Keratinocyte (primary cell): ENCODE data around the gene TNFSF15. TPM values are rescaled to one million over a fixed set of nuclear protein-coding genes. Genes with fewer than 3 reads are reported as not detected.

Experiments used
- DNase-seq: peaks from one replicate; pipeline ENCODE4 v3.0.0-alpha.2; 2011; ENCODE audit warnings: low read depth, missing footprints, low spot score
- FAIRE-seq: peaks from 2 replicates; lab custom pipeline; 2011; peaks lifted over from hg19 to GRCh38; lab: Jason Lieb, UNC
- H2AFZ ChIP-seq: 2 replicates; pipeline ENCODE4 v1.6.0; 2012; ENCODE audit warnings: low read length, control low read depth, inconsistent platforms; ENCODE audit not compliant: control insufficient read depth
- H3K27ac ChIP-seq: 2 replicates; pipeline ENCODE4 v1.5.1; 2011; ENCODE audit warnings: low read length; ENCODE audit not compliant: control insufficient read depth, insufficient read depth
- H3K27me3 ChIP-seq: 3 replicates; pipeline ENCODE4 v1.6.0; 2011; ENCODE audit warnings: low read length; ENCODE audit not compliant: control insufficient read depth, insufficient read depth; ENCODE audit errors: extremely low read depth
- H3K36me3 ChIP-seq, 2 experiments: 2 replicates in 1 of 2; 3 replicates in 1 of 2; pipeline ENCODE4 v1.5.1; 2011; ENCODE audit warnings: low read length in 2 of 2, mild to moderate bottlenecking in 1 of 2; ENCODE audit not compliant: control insufficient read depth in 2 of 2, insufficient read depth in 2 of 2; ENCODE audit errors: extremely low read depth in 1 of 2
- H3K4me1 ChIP-seq: 3 replicates; pipeline ENCODE4 v1.5.1; 2011; ENCODE audit warnings: low read length; ENCODE audit not compliant: control insufficient read depth, insufficient read depth; ENCODE audit errors: extremely low read depth
- H3K4me2 ChIP-seq: 3 replicates; pipeline ENCODE4 v1.6.0; 2011; ENCODE audit warnings: low read depth, low read length; ENCODE audit not compliant: control insufficient read depth, insufficient read depth; ENCODE audit errors: extremely low read depth
- H3K4me3 ChIP-seq, 3 experiments: fragments of 200-600 bp in 1 of 3; sonication (generic) in 1 of 3; 2 replicates in 2 of 3; 3 replicates in 1 of 3; pipeline ENCODE4 v1.5.1; 2011 to 2016; ENCODE audit warnings: low read length in 3 of 3, mild to moderate bottlenecking in 3 of 3, control low read depth in 2 of 3, inconsistent platforms in 1 of 3, low read depth in 1 of 3, mixed read lengths in 1 of 3, mixed run types in 1 of 3, moderate library complexity in 1 of 3; ENCODE audit not compliant: control insufficient read depth in 2 of 3, insufficient read depth in 2 of 3; ENCODE audit errors: extremely low read depth in 1 of 3
- H3K79me2 ChIP-seq: 2 replicates; pipeline ENCODE4 v1.6.0; 2012; ENCODE audit warnings: low read length; ENCODE audit not compliant: control insufficient read depth, insufficient read depth
- H3K9ac ChIP-seq: 3 replicates; pipeline ENCODE4 v1.6.0; 2011; ENCODE audit warnings: low read length; ENCODE audit not compliant: control insufficient read depth, insufficient read depth; ENCODE audit errors: extremely low read depth
- H3K9me1 ChIP-seq: 3 replicates; pipeline ENCODE4 v1.6.0; 2011; ENCODE audit warnings: low read length; ENCODE audit not compliant: control insufficient read depth, insufficient read depth; ENCODE audit errors: extremely low read depth
- H3K9me3 ChIP-seq: 2 replicates; pipeline ENCODE4 v1.5.1; 2012; ENCODE audit warnings: low read depth, low read length; ENCODE audit not compliant: control insufficient read depth
- H4K20me1 ChIP-seq: 3 replicates; pipeline ENCODE4 v1.6.0; 2011; ENCODE audit warnings: low read length; ENCODE audit not compliant: control insufficient read depth, insufficient read depth; ENCODE audit errors: extremely low read depth
- EZH2 ChIP-seq: IDR thresholded peaks from one replicate; pipeline ENCODE4 v1.6.1; 2012; ENCODE audit warnings: inconsistent platforms, mild to moderate bottlenecking, low read length, moderate library complexity
- dilution Hi-C: fragments of 300-500 bp; cut with MboI; formaldehyde crosslinking; loops from one replicate; pipeline ENCODE4 v1.7.0; 2020; ENCODE audit warnings: low sequenced_read_pairs; ENCODE audit not compliant: extremely low pct_ligation_motif_present
- polyA plus RNA-seq, 5 experiments: library from polyadenylated mRNA; depleted of rRNA in 3 of 5; stranded (reverse) in 3 of 5; stranded (forward) in 1 of 5; unstranded in 1 of 5; fragments of >200 nt; gene quantifications; 1 replicate in 1 of 5; 2 replicates in 3 of 5; 3 replicates in 1 of 5; pipeline versions ENCODE4 v1.2.1 to v1.2.3, GENCODE V29; 2011 to 2012; ENCODE audit warnings: missing spikeins in 2 of 5, low read depth in 1 of 5, low replicate concordance in 1 of 5
- TF ChIP-seq, protein P1 (sequence below), 3 experiments: IDR thresholded peaks in 1 of 3; conservative IDR thresholded peaks in 1 of 3; optimal IDR thresholded peaks in 1 of 3; 2 replicates in 2 of 3; 3 replicates in 1 of 3; pipeline versions ENCODE3 to v1.5.1; 2011; ENCODE audit warnings: low read length in 3 of 3, mild to moderate bottlenecking in 3 of 3, moderate library complexity in 2 of 3, control low read depth in 1 of 3, inconsistent platforms in 1 of 3; ENCODE audit not compliant: insufficient read depth in 2 of 3; ENCODE audit errors: extremely low read depth in 1 of 3

TNFSF15 gene
- polyA plus RNA-seq, 1 donor (not counting 4 experiments of a cell fraction or from before 2014, with no cell fraction given), result 1.1 TPM

DNA sequence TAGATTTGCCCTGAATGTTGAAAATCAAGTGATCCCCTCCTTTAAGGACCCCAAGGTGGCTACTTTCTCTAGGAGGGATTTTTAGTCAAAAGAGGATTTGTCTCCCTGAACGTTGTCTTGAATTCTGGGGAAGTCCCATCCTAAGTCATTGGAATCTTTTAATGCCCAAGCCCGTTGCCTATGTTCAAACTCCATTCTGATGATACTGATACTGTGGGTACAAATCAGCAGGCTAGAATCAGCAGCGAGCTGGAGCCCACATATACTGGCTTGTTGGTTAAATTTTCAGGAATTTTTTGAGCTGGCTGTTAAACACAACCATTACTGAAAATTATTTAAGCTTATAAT is 22.4 kb upstream of the TNFSF15 start:
- TF ChIP-seq EZH2, result no peak
- TF ChIP-seq, protein P1, sequence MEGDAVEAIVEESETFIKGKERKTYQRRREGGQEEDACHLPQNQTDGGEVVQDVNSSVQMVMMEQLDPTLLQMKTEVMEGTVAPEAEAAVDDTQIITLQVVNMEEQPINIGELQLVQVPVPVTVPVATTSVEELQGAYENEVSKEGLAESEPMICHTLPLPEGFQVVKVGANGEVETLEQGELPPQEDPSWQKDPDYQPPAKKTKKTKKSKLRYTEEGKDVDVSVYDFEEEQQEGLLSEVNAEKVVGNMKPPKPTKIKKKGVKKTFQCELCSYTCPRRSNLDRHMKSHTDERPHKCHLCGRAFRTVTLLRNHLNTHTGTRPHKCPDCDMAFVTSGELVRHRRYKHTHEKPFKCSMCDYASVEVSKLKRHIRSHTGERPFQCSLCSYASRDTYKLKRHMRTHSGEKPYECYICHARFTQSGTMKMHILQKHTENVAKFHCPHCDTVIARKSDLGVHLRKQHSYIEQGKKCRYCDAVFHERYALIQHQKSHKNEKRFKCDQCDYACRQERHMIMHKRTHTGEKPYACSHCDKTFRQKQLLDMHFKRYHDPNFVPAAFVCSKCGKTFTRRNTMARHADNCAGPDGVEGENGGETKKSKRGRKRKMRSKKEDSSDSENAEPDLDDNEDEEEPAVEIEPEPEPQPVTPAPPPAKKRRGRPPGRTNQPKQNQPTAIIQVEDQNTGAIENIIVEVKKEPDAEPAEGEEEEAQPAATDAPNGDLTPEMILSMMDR (optimal IDR thresholded peaks at IDR 0.05 in 1 of 3, IDR thresholded peaks at IDR 0.05 in 1 of 3, conservative IDR thresholded peaks at IDR 0.05 in 1 of 3; ENCODE audit: extremely low read depth in 1 of 3, insufficient read depth in 2 of 3, low read length in 3 of 3), result no peak
- DNase-seq (no peak), FAIRE-seq (no peak)
- H3K9me3 ChIP-seq, result no peaks in the 10 kb centered on the region
- no peak overlapping the region for H3K4me2 ChIP-seq
- H3K4me3 ChIP-seq, result no peak overlapping the region
- no peaks in the 10 kb centered on the region for H4K20me1 ChIP-seq
- no peak overlapping the region for H2AFZ ChIP-seq
- H3K4me1 ChIP-seq, result no peaks in the 10 kb centered on the region
- H3K36me3 ChIP-seq, result no peaks in the 10 kb centered on the region
- H3K27ac ChIP-seq, result no peak overlapping the region
- H3K79me2 ChIP-seq, result no peaks in the 10 kb centered on the region
- H3K27me3 ChIP-seq, result no peaks in the 10 kb centered on the region
- dilution Hi-C loops, result no loop called here
- H3K9me1 ChIP-seq, result no peaks in the 10 kb centered on the region
- H3K9ac ChIP-seq, result no peak overlapping the region

DNA sequence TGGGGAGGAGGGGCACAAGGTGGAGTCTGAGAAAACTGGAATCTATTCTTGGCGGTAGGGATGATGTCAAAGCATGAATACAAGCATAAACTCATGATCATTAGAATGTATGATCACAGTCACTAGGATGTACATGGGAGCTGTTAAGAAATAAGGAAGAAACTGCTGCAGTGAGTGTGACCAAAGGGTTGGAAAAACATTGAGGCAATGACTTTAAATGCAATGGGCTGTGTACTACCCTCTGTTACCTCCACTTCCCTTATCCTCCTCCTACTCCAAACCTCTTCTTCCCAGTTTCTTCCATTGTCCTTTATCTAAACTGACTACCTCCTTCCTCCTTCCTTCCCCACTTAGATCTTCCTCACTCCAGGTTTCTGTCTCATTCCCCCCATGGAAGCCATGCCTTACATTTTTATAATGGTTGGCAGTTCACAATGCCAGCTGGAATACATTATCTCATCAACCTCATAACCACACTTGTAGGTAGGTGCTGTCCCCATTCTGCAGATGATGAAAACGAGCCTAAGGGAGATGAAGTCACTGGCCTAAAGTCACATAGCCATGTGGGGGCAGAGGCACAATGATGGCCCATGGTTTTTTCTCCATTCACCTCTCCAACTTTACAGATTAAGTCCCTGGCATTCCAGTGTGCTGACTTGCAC is 21.9 kb upstream of the TNFSF15 start:
- Histone ChIP-seq H3K9me3 (no peaks in the 10 kb centered on the region), H3K27ac (no peak overlapping the region), H3K9me1 (no peaks in the 10 kb centered on the region), H3K4me1 (no peaks in the 10 kb centered on the region), H3K79me2 (no peaks in the 10 kb centered on the region), H3K36me3 (no peaks in the 10 kb centered on the region), H4K20me1 (no peaks in the 10 kb centered on the region), H3K27me3 (no peaks in the 10 kb centered on the region), H2AFZ (no peak overlapping the region), H3K9ac (no peak overlapping the region), H3K4me3 (no peak overlapping the region), H3K4me2 (no peak overlapping the region)
- DNase-seq (no peak), FAIRE-seq (no peak)
- TF ChIP-seq EZH2, result no peak
- TF ChIP-seq, protein P1 (optimal IDR thresholded peaks at IDR 0.05 in 1 of 3, IDR thresholded peaks at IDR 0.05 in 1 of 3, conservative IDR thresholded peaks at IDR 0.05 in 1 of 3; ENCODE audit: extremely low read depth in 1 of 3, insufficient read depth in 2 of 3, low read length in 3 of 3), result no peak
- dilution Hi-C loops, result no loop called here
